MM.1S (cell line): Measurements from ENCODE around the gene SLC27A6.
"Not testable (repeated sequence)": the region's sequence is repeated elsewhere in the genome, so short reads cannot be mapped to it uniquely, and the experiment has no call there.

ENCODE experiments used
- DNase-seq: peaks from one replicate; pipeline ENCODE4 v3.0.0-alpha.2; 2015
- H2AFZ ChIP-seq: fragments of 300-600 bp; sonication (generic); 2 replicates; pipeline ENCODE4 v1.6.0; 2016; ENCODE audit warnings: antibody characterized with exemption, low read length
- H3F3A ChIP-seq: fragments of 300-600 bp; sonication (generic); 2 replicates; pipeline ENCODE4 v1.6.1; 2016; ENCODE audit warnings: mild to moderate bottlenecking, antibody characterized with exemption, low read length, moderate library complexity, mixed read lengths; ENCODE audit not compliant: insufficient read depth
- H3K27ac ChIP-seq: fragments of 300-600 bp; sonication (generic); 2 replicates; pipeline ENCODE4 v1.5.1; 2016; ENCODE audit warnings: mild to moderate bottlenecking, low read length
- H3K27me3 ChIP-seq: fragments of 300-600 bp; sonication (generic); replicated peaks from 2 replicates; pipeline ENCODE4 v1.6.0; 2016; ENCODE audit warnings: low read length; ENCODE audit not compliant: insufficient read depth
- H3K36me3 ChIP-seq: fragments of 300-600 bp; sonication (generic); replicated peaks from 2 replicates; pipeline ENCODE4 v1.6.1; 2016; ENCODE audit warnings: mild to moderate bottlenecking, low read length, mixed read lengths; ENCODE audit not compliant: insufficient read depth
- H3K4me1 ChIP-seq: fragments of 300-600 bp; sonication (generic); 2 replicates; pipeline ENCODE4 v1.6.1; 2016; ENCODE audit warnings: low read length, mixed read lengths
- H3K4me2 ChIP-seq: fragments of 300-600 bp; sonication (generic); 2 replicates; pipeline ENCODE4 v1.6.0; 2016; ENCODE audit warnings: low read depth, low read length
- H3K4me3 ChIP-seq: fragments of 300-600 bp; sonication (generic); 2 replicates; pipeline ENCODE4 v1.5.1; 2016; ENCODE audit warnings: low read length, mixed read lengths
- H3K79me2 ChIP-seq: fragments of 300-600 bp; sonication (generic); 2 replicates; pipeline ENCODE4 v1.6.1; 2016; ENCODE audit warnings: mixed run types, low read length, mixed read lengths
- H3K9ac ChIP-seq: fragments of 300-600 bp; sonication (generic); 2 replicates; pipeline ENCODE4 v1.6.1; 2016; ENCODE audit warnings: low read length, mixed read lengths
- H3K9me2 ChIP-seq: fragments of 300-600 bp; sonication (generic); replicated peaks from 2 replicates; pipeline ENCODE4 v1.6.1; 2016; ENCODE audit warnings: mild to moderate bottlenecking, low read length, mixed read lengths; ENCODE audit not compliant: insufficient read depth
- H3K9me3 ChIP-seq: fragments of 300-600 bp; sonication (generic); replicated peaks from 2 replicates; pipeline ENCODE4 v1.6.1; 2016; ENCODE audit warnings: mild to moderate bottlenecking, low read length, mixed read lengths; ENCODE audit not compliant: insufficient read depth
- H4K20me1 ChIP-seq: fragments of 300-600 bp; sonication (generic); 2 replicates; pipeline ENCODE4 v1.6.1; 2016; ENCODE audit warnings: mild to moderate bottlenecking, low read length, moderate library complexity, mixed read lengths; ENCODE audit not compliant: insufficient read depth
- EZH2 ChIP-seq: fragments of 300-600 bp; sonication (generic); optimal IDR thresholded peaks from 2 replicates; pipeline ENCODE3; 2017; ENCODE audit warnings: low read depth, mild to moderate bottlenecking, antibody characterized with exemption, low read length, mixed read lengths
- EZH2phosphoT487 ChIP-seq: fragments of 300-600 bp; sonication (generic); IDR thresholded peaks from 2 replicates; pipeline ENCODE4 v1.6.1; 2018; ENCODE audit warnings: antibody characterized with exemption, low read length
- TF ChIP-seq, protein P1 (sequence below): fragments of 300-600 bp; sonication (generic); IDR thresholded peaks from 2 replicates; pipeline ENCODE4 v1.5.1; 2016; ENCODE audit warnings: antibody characterized with exemption, low read length, mixed read lengths

SLC27A6 gene

GRCh38 chr5:128949847-128950546, 15.3 kb upstream of the SLC27A6 start:
- H3K79me2 ChIP-seq, result no peaks in the 10 kb centered on the region
- no peaks in the 10 kb centered on the region for H3K4me1 ChIP-seq
- DNase-seq, result no peak
- no peaks in the 10 kb centered on the region for H4K20me1 ChIP-seq
- no peak overlapping the region for H3K9ac ChIP-seq
- H3F3A ChIP-seq, result no peaks in the 10 kb centered on the region
- H2AFZ ChIP-seq, result no peak overlapping the region
- H3K27ac ChIP-seq, result no peak overlapping the region
- H3K9me2 ChIP-seq, result no peaks in the 10 kb centered on the region
- TF ChIP-seq, protein P1, sequence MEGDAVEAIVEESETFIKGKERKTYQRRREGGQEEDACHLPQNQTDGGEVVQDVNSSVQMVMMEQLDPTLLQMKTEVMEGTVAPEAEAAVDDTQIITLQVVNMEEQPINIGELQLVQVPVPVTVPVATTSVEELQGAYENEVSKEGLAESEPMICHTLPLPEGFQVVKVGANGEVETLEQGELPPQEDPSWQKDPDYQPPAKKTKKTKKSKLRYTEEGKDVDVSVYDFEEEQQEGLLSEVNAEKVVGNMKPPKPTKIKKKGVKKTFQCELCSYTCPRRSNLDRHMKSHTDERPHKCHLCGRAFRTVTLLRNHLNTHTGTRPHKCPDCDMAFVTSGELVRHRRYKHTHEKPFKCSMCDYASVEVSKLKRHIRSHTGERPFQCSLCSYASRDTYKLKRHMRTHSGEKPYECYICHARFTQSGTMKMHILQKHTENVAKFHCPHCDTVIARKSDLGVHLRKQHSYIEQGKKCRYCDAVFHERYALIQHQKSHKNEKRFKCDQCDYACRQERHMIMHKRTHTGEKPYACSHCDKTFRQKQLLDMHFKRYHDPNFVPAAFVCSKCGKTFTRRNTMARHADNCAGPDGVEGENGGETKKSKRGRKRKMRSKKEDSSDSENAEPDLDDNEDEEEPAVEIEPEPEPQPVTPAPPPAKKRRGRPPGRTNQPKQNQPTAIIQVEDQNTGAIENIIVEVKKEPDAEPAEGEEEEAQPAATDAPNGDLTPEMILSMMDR, result no peak
- TF ChIP-seq EZH2phosphoT487, result no peak
- TF ChIP-seq EZH2, result no peak
- no peaks in the 10 kb centered on the region for H3K9me3 ChIP-seq
- no peak overlapping the region for H3K4me2 ChIP-seq
- H3K4me3 ChIP-seq, result no peak overlapping the region
- H3K27me3 ChIP-seq, result no peaks in the 10 kb centered on the region
- no peaks in the 10 kb centered on the region for H3K36me3 ChIP-seq

DNA sequence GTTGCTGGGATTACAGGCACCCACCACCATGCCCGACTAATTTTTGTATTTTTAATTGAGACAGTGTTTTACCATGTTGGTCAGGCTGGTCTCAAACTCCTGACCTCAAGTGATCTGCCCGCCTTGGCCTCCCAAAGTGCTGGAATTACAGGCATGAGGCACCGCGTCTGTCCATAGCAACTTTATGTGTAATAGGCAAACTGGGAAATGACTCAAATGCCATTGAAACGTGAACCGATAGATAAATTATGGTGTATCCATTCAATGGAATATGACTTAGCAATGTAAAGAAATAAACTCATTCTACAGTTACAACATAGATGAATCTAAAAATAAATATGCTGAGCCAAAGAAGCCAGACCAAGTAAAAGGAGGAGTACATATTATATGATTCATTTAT, 14.0 kb upstream of the SLC27A6 start:
- not testable (repeated sequence) for H3F3A ChIP-seq

GRCh38 chr5:128956164-128956563, 9.1 kb upstream of the SLC27A6 start:
- Histone ChIP-seq H3K79me2 (no peaks in the 10 kb centered on the region), H3K4me3 (no peak overlapping the region), H3K9ac (no peak overlapping the region), H3K4me2 (no peak overlapping the region), H3F3A (no peaks in the 10 kb centered on the region), H3K4me1 (no peaks in the 10 kb centered on the region), H3K9me3 (no peaks in the 10 kb centered on the region), H3K9me2 (no peaks in the 10 kb centered on the region), H3K27ac (no peak overlapping the region), H4K20me1 (no peaks in the 10 kb centered on the region), H3K27me3 (no peaks in the 10 kb centered on the region), H3K36me3 (no peaks in the 10 kb centered on the region), H2AFZ (no peak overlapping the region)
- no peak for DNase-seq
- TF ChIP-seq, protein P1, result no peak
- TF ChIP-seq EZH2 (no peak), EZH2phosphoT487 (no peak)

More for the DNA sequence above, 14.0 kb upstream of the SLC27A6 start:
- not testable (repeated sequence) for H3K9me3 ChIP-seq, H3K9ac ChIP-seq, H3K36me3 ChIP-seq, H3K4me2 ChIP-seq, H2AFZ ChIP-seq, DNase-seq, H3K79me2 ChIP-seq, H3K27me3 ChIP-seq, H4K20me1 ChIP-seq, H3K4me3 ChIP-seq, H3K27ac ChIP-seq, H3K4me1 ChIP-seq, H3K9me2 ChIP-seq

GRCh38 chr5:128962211-128962610, 3.1 kb upstream of the SLC27A6 start:
- Histone ChIP-seq H3K4me3 (no peak overlapping the region), H3K36me3 (no peaks in the 10 kb centered on the region), H2AFZ (no peak overlapping the region), H3K27me3 (no peaks in the 10 kb centered on the region), H3F3A (no peaks in the 10 kb centered on the region), H4K20me1 (no peaks in the 10 kb centered on the region), H3K9ac (no peak overlapping the region), H3K79me2 (no peaks in the 10 kb centered on the region), H3K4me1 (no peaks in the 10 kb centered on the region), H3K9me3 (no peaks in the 10 kb centered on the region), H3K9me2 (no peaks in the 10 kb centered on the region), H3K4me2 (no peak overlapping the region), H3K27ac (no peak overlapping the region)
- no peak for TF ChIP-seq EZH2phosphoT487
- TF ChIP-seq EZH2, result no peak
- TF ChIP-seq, protein P1, result no peak
- DNase-seq, result no peak
